Endodermal cell (in vitro differentiated cells): Measurements from ENCODE around the gene CBLN3. TPM values are rescaled to one million over a fixed set of nuclear protein-coding genes. Genes with fewer than 3 reads are reported as not detected.

Experiments used
- DNase-seq: peaks from one replicate; pipeline ENCODE4 v3.0.0-alpha.2; 2017
- H3K27ac ChIP-seq: 2 replicates; pipeline ENCODE4 v1.5.1; 2013; ENCODE audit warnings: mild to moderate bottlenecking, low read depth, low read length, moderate library complexity
- H3K27me3 ChIP-seq: 2 replicates; pipeline ENCODE4 v1.6.1; 2013; ENCODE audit warnings: mild to moderate bottlenecking, low read length, moderate library complexity; ENCODE audit not compliant: insufficient read depth, control insufficient read depth, poor library complexity, severe bottlenecking
- H3K36me3 ChIP-seq: 2 replicates; pipeline ENCODE4 v1.7.0; 2013; ENCODE audit warnings: mild to moderate bottlenecking, low read length, moderate library complexity; ENCODE audit not compliant: control insufficient read depth, insufficient read depth
- H3K4me1 ChIP-seq: one replicate; pipeline ENCODE4 v1.7.0; 2013; ENCODE audit warnings: low read length; ENCODE audit not compliant: control insufficient read depth, insufficient read depth
- H3K4me3 ChIP-seq: 2 replicates; pipeline ENCODE4 v1.5.1; 2013; ENCODE audit warnings: mild to moderate bottlenecking, low read length, moderate library complexity
- H3K9ac ChIP-seq: 2 replicates; pipeline ENCODE4 v1.6.1; 2013; ENCODE audit warnings: mild to moderate bottlenecking, low read length, moderate library complexity; ENCODE audit not compliant: poor library complexity, severe bottlenecking; ENCODE audit errors: extremely low read depth
- H3K9me3 ChIP-seq: 2 replicates; pipeline ENCODE4 v1.6.1; 2013; ENCODE audit warnings: mild to moderate bottlenecking, low read length, moderate library complexity; ENCODE audit not compliant: control insufficient read depth
- H3K27ac Mint-ChIP-seq: 2 replicates; pipeline ENCODE4 v1.8.0; 2020; ENCODE audit warnings: mixed read lengths
- H3K27me3 Mint-ChIP-seq: 2 replicates; pipeline ENCODE4 v1.8.0; 2021; ENCODE audit warnings: mild to moderate bottlenecking, mixed read lengths; ENCODE audit not compliant: insufficient read depth
- H3K36me3 Mint-ChIP-seq: 2 replicates; pipeline ENCODE4 v1.8.0; 2020; ENCODE audit warnings: low read depth, mixed read lengths
- H3K4me1 Mint-ChIP-seq: 2 replicates; pipeline ENCODE4 v1.8.0; 2020; ENCODE audit warnings: mixed read lengths
- H3K4me3 Mint-ChIP-seq: 2 replicates; pipeline ENCODE4 v1.8.0; 2020; ENCODE audit warnings: mild to moderate bottlenecking, moderate library complexity, mixed read lengths
- H3K9me3 Mint-ChIP-seq: 2 replicates; pipeline ENCODE4 v1.8.0; 2020; ENCODE audit warnings: mild to moderate bottlenecking, mixed read lengths
- CTCF ChIP-seq: fragments of 200-600 bp; sonication (generic); conservative IDR thresholded peaks from 2 replicates; pipeline ENCODE4 v1.5.0; 2021; ENCODE audit warnings: antibody characterized with exemption, mild to moderate bottlenecking
- WGBS, 2 experiments: methylation state at CpG; one replicate each; pipeline versions ENCODE4 v1.1.5 to v1.1.7; 2013; ENCODE audit warnings: missing lambda C conversion rate in 2 of 2, mixed read lengths in 1 of 2; ENCODE audit not compliant: insufficient coverage in 1 of 2, insufficient read length in 1 of 2; 5-methylcytosine and 5-hydroxymethylcytosine counted together
- total RNA-seq, 2 donors: library from RNA; stranded (reverse); fragmentation: NEBNext Ultra II Directional in 1 of 2; extraction: Animal tissue kit (Norgen Biotek cat#: 25700) in 1 of 2; gene quantifications; 2 replicates in 1 of 2; 3 replicates in 1 of 2; pipeline ENCODE4 v1.2.1, GENCODE V29; 2021

CBLN3 gene
- total RNA-seq, 2 donors from 2014 or later, result 2.1 to 2.4 TPM

DNA sequence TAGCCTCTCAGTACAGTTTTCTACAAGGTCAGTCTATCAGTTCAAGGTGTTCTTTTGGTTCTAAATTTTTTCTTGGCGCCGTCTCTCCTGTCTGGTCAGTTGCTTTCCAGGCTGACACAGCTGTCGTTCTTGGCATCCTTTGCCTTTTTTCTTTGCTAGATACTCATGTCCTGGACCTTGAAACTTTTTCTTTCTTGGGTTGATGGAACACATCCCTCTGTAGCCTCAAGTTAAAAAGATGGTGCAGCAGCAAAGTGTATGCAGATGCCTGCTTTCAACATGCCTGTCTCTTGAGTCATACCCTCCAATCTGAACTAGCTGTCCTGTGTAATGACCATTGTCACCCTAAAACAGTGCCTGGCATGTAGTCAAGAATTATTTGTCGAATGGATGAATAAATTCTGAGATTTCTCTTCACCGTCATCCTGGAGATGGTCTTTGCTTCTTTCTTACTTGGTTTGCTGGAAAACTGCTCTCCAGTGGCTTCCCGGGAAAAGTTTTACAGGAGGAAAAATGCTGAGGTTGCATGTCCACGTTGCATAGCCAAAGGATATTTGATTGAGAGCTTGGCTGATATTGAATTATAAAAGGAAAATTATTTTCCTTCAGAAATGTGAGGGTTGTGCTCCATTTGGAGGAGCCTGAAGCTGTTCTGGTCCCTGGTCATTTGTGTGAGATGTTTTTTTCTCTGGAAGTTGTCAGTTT, 26.0 kb downstream of the CBLN3 start:
- peaks cover 41% of the 10 kb centered on the region for H3K4me1 Mint-ChIP-seq

GRCh38 chr14:24401810-24402702, 27.4 kb downstream of the CBLN3 start:
- H3K4me3 Mint-ChIP-seq, result no peak overlapping the region
- DNase-seq, result no peak
- Histone ChIP-seq H3K27me3 (no peaks in the 10 kb centered on the region), H3K9me3 (no peaks in the 10 kb centered on the region), H3K4me3 (no peak overlapping the region), H3K27ac (no peak overlapping the region), H3K9ac (no peak overlapping the region), H3K4me1 (peaks cover 3% of the 10 kb centered on the region), H3K36me3 (no peaks in the 10 kb centered on the region)
- TF ChIP-seq CTCF, result no peak
- H3K27me3 Mint-ChIP-seq, result peaks cover 5% of the 10 kb centered on the region
- WGBS, 2 experiments, result 73 to 78% methylated on average over 4 to 9 of the region's 9 CpGs
- H3K36me3 Mint-ChIP-seq, result peaks cover 1% of the 10 kb centered on the region
- no peak overlapping the region for H3K27ac Mint-ChIP-seq
- H3K9me3 Mint-ChIP-seq, result no peaks in the 10 kb centered on the region
- H3K4me1 Mint-ChIP-seq, result peaks cover 46% of the 10 kb centered on the region

More for the DNA sequence above, 26.0 kb downstream of the CBLN3 start:
- no peaks in the 10 kb centered on the region for H3K36me3 ChIP-seq
- Mint-ChIP-seq H3K27ac (no peak overlapping the region), H3K27me3 (peaks cover 5% of the 10 kb centered on the region), H3K4me3 (no peak overlapping the region), H3K9me3 (no peaks in the 10 kb centered on the region), H3K36me3 (peaks cover 1% of the 10 kb centered on the region)
- no peak overlapping the region for H3K9ac ChIP-seq
- H3K9me3 ChIP-seq, result no peaks in the 10 kb centered on the region
- no peak for TF ChIP-seq CTCF
- no peak overlapping the region for H3K27ac ChIP-seq
- H3K27me3 ChIP-seq, result no peaks in the 10 kb centered on the region
- 86 to 95% methylated on average over 7 of the region's 7 CpGs for WGBS, 2 experiments
- DNase-seq, result no peak
- no peak overlapping the region for H3K4me3 ChIP-seq
- H3K4me1 ChIP-seq, result peaks cover 3% of the 10 kb centered on the region

GRCh38 chr14:24399999-24400718, 29.3 kb downstream of the CBLN3 start:
- H3K27ac ChIP-seq, result no peak overlapping the region
- Mint-ChIP-seq H3K27me3 (peaks cover 7% of the 10 kb centered on the region), H3K9me3 (no peaks in the 10 kb centered on the region), H3K27ac (no peak overlapping the region), H3K4me3 (peak overlapping the region; percentile 72), H3K4me1 (peaks cover 50% of the 10 kb centered on the region), H3K36me3 (no peaks in the 10 kb centered on the region)
- H3K9ac ChIP-seq, result no peak overlapping the region
- DNase-seq, result no peak
- H3K4me3 ChIP-seq, result peak overlapping the region; percentile 76
- H3K9me3 ChIP-seq, result no peaks in the 10 kb centered on the region
- 92 to 95% methylated on average over 3 to 4 of the region's 4 CpGs for WGBS, 2 experiments
- TF ChIP-seq CTCF, result no peak
- peaks cover 3% of the 10 kb centered on the region for H3K4me1 ChIP-seq
- no peaks in the 10 kb centered on the region for H3K36me3 ChIP-seq
- no peaks in the 10 kb centered on the region for H3K27me3 ChIP-seq
